ENCODE data around the gene DTX3L. TPM values are rescaled to one million over a fixed set of nuclear protein-coding genes. Genes with fewer than 3 reads are reported as not detected.

The DTX3L gene
- total and polyA plus RNA-seq, 2 of the 13 experiments (the other 11 are each of a cell fraction or from before 2014, with no cell fraction given): 2.5 to 10.9 TPM

DNA sequence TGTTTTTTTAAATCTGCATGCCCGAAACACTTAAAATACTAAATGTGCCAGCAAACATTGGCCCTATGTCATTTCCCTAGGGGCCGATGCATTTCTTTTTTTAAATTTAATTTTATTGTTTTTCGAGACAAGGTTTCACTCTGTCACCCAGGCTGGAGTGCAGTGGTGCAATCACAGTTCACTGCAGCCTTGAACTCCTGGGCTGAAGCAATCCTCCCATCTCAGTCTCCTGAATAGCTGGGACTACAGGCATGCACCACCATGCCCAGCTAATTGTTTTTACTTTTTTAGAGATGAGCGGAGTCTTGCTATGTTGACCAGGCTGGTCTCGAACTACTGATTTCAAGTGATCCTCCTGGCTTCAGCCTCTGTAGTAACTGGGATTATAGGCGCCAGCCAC lies 5.5 kb upstream of the DTX3L start:
- BruUV-seq (replicated peaks): no TSS peak
- Histone ChIP-seq H3K9me3 (ENCODE audit: low read length) (no peaks in the 10 kb centered on the region), H3K4me2 (ENCODE audit: low read depth, low read length) (no peak overlapping the region), H2AFZ (ENCODE audit: low read length) (no peak overlapping the region), H3K27me3 (ENCODE audit: control insufficient read depth in 1 of 2, insufficient read depth in 2 of 2, low read length in 2 of 2) (no peaks in the 10 kb centered on the region), H3K36me3 (replicated peaks in 1 of 2; ENCODE audit: control insufficient read depth in 1 of 2, insufficient read depth in 2 of 2, low read length in 2 of 2) (no peaks in the 10 kb centered on the region), H4K20me1 (ENCODE audit: insufficient read depth, low read length) (no peaks in the 10 kb centered on the region), H3K9ac (ENCODE audit: insufficient read depth, low read depth, low read length) (no peak overlapping the region), H3K79me2 (ENCODE audit: insufficient read depth, low read length) (no peaks in the 10 kb centered on the region), H3K27ac (ENCODE audit: extremely low read length, insufficient read depth, low read length) (no peak overlapping the region), H3K4me1 (ENCODE audit: insufficient read depth, low read length) (peaks cover 16% of the 10 kb centered on the region), H3K4me3 (replicated peaks in 1 of 3; ENCODE audit: insufficient read depth in 1 of 3, low read depth in 2 of 3, low read length in 3 of 3) (no peak overlapping the region)
- WGBS (ENCODE audit: low lambda C conversion rate): 75% methylated on average over 6 of the region's 6 CpGs
- DNase-seq (ENCODE audit: low spot score): peak; percentile 25
- no peak for FAIRE-seq
- ATAC-seq: peak; percentile 76
- in situ Hi-C loops (cut with HindIII; ENCODE audit: extremely low pct_ligation_motif_present, low pct_unique_long_range_greater_than_20kb) (loop anchor here (5.0 kb wide), 1 partner anchor 119 kb away; no protein-coding TSS in a partner anchor), intact Hi-C loops (cut with micrococcal nuclease; ENCODE audit: unreplicated experiment) (no loop called here)
- POLR2A ChIA-PET: interaction anchor here (1.0 to 1.3 kb wide), 2 partner anchors 102 to 121 kb away, joined by 3 read pairs; no protein-coding TSS in a partner anchor
- CTCF ChIA-PET (ENCODE audit: low intra/inter-chr PET ratio, low total read pairs): no interaction called here
- TF ChIP-seq ZNF564 (CRISPR knock-in tag; IDR thresholded peaks at IDR 0.05) (no peak), ZNF567 (CRISPR knock-in tag; IDR thresholded peaks at IDR 0.05; ENCODE audit: borderline replicate concordance) (no peak), HMGA1 (CRISPR knock-in tag; conservative IDR thresholded peaks at IDR 0.05) (no peak), RXRB (CRISPR knock-in tag; IDR thresholded peaks at IDR 0.05; ENCODE audit: borderline replicate concordance) (0 out of 2 replicates have a peak, but pooled peaks have one; percentile 24), RXRA (CRISPR knock-in tag; IDR thresholded peaks at IDR 0.05) (peak; percentile 71; the same call in 1 of the 2 replicates), ZBTB3 (CRISPR knock-in tag; IDR thresholded peaks at IDR 0.05; ENCODE audit: borderline replicate concordance, low read depth) (no peak), NCOR1 (IDR thresholded peaks at IDR 0.05; ENCODE audit: borderline replicate concordance, low read length) (0 out of 2 replicates have a peak, but pooled peaks have one; percentile 20), ZFP62 (CRISPR knock-in tag; IDR thresholded peaks at IDR 0.05) (no peak), HNF4A (CRISPR knock-in tag; IDR thresholded peaks at IDR 0.05) (peak; percentile 65), ZNF441 (CRISPR knock-in tag; IDR thresholded peaks at IDR 0.05; ENCODE audit: borderline replicate concordance) (no peak), RARA (CRISPR knock-in tag; IDR thresholded peaks at IDR 0.05) (peak; percentile 93), SOX6 (IDR thresholded peaks at IDR 0.05) (no peak), SOX6 (CRISPR knock-in tag; IDR thresholded peaks at IDR 0.05) (peak; percentile 24; the same call in 1 of the 2 replicates), ZNF264 (CRISPR knock-in tag; IDR thresholded peaks at IDR 0.05) (no peak), IRF2 (CRISPR knock-in tag; IDR thresholded peaks at IDR 0.05) (no peak), CEBPG (CRISPR knock-in tag; IDR thresholded peaks at IDR 0.05) (peak; percentile 81), NRL (CRISPR knock-in tag; IDR thresholded peaks at IDR 0.05; ENCODE audit: borderline replicate concordance) (no peak), DNMT1 (CRISPR knock-in tag; IDR thresholded peaks at IDR 0.05) (no peak), GATAD2A (CRISPR knock-in tag; IDR thresholded peaks at IDR 0.05) (no peak)
- TF ChIP-seq, protein P1, sequence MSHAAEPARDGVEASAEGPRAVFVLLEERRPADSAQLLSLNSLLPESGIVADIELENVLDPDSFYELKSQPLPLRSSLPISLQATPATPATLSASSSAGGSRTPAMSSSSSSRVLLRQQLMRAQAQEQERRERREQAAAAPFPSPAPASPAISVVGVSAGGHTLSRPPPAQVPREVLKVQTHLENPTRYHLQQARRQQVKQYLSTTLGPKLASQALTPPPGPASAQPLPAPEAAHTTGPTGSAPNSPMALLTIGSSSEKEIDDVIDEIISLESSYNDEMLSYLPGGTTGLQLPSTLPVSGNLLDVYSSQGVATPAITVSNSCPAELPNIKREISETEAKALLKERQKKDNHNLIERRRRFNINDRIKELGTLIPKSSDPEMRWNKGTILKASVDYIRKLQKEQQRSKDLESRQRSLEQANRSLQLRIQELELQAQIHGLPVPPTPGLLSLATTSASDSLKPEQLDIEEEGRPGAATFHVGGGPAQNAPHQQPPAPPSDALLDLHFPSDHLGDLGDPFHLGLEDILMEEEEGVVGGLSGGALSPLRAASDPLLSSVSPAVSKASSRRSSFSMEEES (CRISPR knock-in tag; IDR thresholded peaks at IDR 0.05): no peak
- TF ChIP-seq, protein P2, sequence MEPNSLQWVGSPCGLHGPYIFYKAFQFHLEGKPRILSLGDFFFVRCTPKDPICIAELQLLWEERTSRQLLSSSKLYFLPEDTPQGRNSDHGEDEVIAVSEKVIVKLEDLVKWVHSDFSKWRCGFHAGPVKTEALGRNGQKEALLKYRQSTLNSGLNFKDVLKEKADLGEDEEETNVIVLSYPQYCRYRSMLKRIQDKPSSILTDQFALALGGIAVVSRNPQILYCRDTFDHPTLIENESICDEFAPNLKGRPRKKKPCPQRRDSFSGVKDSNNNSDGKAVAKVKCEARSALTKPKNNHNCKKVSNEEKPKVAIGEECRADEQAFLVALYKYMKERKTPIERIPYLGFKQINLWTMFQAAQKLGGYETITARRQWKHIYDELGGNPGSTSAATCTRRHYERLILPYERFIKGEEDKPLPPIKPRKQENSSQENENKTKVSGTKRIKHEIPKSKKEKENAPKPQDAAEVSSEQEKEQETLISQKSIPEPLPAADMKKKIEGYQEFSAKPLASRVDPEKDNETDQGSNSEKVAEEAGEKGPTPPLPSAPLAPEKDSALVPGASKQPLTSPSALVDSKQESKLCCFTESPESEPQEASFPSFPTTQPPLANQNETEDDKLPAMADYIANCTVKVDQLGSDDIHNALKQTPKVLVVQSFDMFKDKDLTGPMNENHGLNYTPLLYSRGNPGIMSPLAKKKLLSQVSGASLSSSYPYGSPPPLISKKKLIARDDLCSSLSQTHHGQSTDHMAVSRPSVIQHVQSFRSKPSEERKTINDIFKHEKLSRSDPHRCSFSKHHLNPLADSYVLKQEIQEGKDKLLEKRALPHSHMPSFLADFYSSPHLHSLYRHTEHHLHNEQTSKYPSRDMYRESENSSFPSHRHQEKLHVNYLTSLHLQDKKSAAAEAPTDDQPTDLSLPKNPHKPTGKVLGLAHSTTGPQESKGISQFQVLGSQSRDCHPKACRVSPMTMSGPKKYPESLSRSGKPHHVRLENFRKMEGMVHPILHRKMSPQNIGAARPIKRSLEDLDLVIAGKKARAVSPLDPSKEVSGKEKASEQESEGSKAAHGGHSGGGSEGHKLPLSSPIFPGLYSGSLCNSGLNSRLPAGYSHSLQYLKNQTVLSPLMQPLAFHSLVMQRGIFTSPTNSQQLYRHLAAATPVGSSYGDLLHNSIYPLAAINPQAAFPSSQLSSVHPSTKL (CRISPR knock-in tag; IDR thresholded peaks at IDR 0.05): peak; percentile 33; the same call in 1 of the 2 replicates

Data from HepG2 (cell line).